Cardiac muscle cell (in vitro differentiated cells and primary cell): ENCODE measurements around the gene HOXA2. TPM values are rescaled to one million over a fixed set of nuclear protein-coding genes. Genes with fewer than 3 reads are reported as not detected.

Experiments
- DNase-seq, 2 donors: peaks; one replicate each; pipeline versions ENCODE4 v3.0.0 to v3.0.0-alpha.2; 2010 to 2017; ENCODE audit warnings: low read depth in 1 of 2, low spot score in 1 of 2
- H3K27ac ChIP-seq: fragments of 200-600 bp; sonication (generic); 2 replicates; pipeline ENCODE4 v1.5.1; 2016
- H3K27me3 ChIP-seq: fragments of 200-600 bp; sonication (generic); 2 replicates; pipeline ENCODE4 v1.6.0; 2016; ENCODE audit warnings: control low read depth
- H3K36me3 ChIP-seq: fragments of 200-600 bp; sonication (generic); 2 replicates; pipeline ENCODE4 v1.5.1; 2016; ENCODE audit warnings: control low read depth
- H3K4me1 ChIP-seq: fragments of 200-600 bp; sonication (generic); 2 replicates; pipeline ENCODE4 v1.8.1; 2017; ENCODE audit warnings: low read depth, mild to moderate bottlenecking, mixed run types
- H3K4me3 ChIP-seq: fragments of 200-600 bp; sonication (generic); 2 replicates; pipeline ENCODE4 v1.5.1; 2016; ENCODE audit warnings: mild to moderate bottlenecking
- H3K9me3 ChIP-seq: fragments of 200-600 bp; sonication (generic); 2 replicates; pipeline ENCODE4 v1.5.1; 2017; ENCODE audit warnings: low read depth, mild to moderate bottlenecking, control low read depth
- polyA plus RNA-seq: library from polyadenylated mRNA; unstranded; fragments of >200 nt; fragmentation: Nextera tagmentation; extraction: Ambion mirVana; gene quantifications from 2 replicates; pipeline ENCODE4 v1.2.1, GENCODE V29; 2016
- total RNA-seq: library from RNA; depleted of rRNA; stranded (reverse); fragments of >200 nt; gene quantifications from 2 replicates; pipeline ENCODE4 v1.2.3, GENCODE V29; 2016
- TF ChIP-seq, protein P1 (sequence below): IDR thresholded peaks from 2 replicates; pipeline ENCODE4 v1.5.1; 2012; ENCODE audit warnings: low read depth, mild to moderate bottlenecking, low read length

The HOXA2 gene
- total and polyA plus RNA-seq, 2 experiments from 2014 or later: 0.12 to 0.27 TPM

DNA sequence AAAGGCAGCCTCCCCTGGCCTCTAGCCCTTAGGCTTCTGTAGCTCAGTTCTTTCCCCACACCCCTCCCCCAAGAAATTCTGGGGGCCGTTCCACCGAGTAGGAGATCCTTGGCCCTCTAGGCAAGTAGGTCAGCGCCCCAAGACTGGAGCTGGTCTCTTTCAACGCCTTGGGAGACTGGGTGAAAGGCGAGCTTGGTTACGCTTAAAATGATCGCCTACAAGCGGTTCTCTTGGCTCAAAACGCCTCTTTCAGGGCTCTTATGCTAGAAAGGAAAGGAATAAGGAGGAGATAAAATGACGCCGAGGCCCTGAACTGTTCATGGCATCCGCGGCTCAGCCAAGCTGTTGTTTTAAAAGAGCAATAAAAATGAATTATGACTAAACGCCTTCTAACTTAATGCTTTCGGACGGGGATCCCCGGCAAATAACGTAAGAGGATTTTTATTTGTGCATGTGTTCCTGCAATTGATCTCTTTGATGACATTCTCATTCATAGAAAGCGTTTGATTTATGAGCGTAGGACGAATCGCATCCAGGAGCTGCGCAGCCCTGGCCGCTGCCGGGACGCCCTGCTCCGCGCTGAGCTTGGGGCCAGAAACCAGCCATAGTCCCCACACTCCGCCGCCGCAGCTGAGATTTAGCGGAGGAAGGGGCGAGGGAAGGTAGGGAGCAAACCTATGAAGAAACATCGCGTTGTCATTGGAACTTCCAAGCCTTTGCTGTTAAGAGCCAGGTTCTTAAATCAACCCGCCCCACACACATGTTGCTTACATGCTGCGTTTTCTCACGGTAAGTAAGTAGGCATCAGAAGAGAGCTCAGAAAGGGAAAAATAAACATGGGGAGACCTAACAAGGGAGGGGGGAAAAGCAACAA lies 3.7 kb downstream of the HOXA2 start:
- H3K36me3 ChIP-seq: no peaks in the 10 kb centered on the region
- H3K27ac ChIP-seq: no peak overlapping the region
- H3K27me3 ChIP-seq: peaks cover 100% of the 10 kb centered on the region
- H3K4me3 ChIP-seq: no peak overlapping the region
- H3K9me3 ChIP-seq: no peaks in the 10 kb centered on the region
- H3K4me1 ChIP-seq: no peaks in the 10 kb centered on the region
- TF ChIP-seq, protein P1, sequence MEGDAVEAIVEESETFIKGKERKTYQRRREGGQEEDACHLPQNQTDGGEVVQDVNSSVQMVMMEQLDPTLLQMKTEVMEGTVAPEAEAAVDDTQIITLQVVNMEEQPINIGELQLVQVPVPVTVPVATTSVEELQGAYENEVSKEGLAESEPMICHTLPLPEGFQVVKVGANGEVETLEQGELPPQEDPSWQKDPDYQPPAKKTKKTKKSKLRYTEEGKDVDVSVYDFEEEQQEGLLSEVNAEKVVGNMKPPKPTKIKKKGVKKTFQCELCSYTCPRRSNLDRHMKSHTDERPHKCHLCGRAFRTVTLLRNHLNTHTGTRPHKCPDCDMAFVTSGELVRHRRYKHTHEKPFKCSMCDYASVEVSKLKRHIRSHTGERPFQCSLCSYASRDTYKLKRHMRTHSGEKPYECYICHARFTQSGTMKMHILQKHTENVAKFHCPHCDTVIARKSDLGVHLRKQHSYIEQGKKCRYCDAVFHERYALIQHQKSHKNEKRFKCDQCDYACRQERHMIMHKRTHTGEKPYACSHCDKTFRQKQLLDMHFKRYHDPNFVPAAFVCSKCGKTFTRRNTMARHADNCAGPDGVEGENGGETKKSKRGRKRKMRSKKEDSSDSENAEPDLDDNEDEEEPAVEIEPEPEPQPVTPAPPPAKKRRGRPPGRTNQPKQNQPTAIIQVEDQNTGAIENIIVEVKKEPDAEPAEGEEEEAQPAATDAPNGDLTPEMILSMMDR: no peak
- no peak for DNase-seq

DNA sequence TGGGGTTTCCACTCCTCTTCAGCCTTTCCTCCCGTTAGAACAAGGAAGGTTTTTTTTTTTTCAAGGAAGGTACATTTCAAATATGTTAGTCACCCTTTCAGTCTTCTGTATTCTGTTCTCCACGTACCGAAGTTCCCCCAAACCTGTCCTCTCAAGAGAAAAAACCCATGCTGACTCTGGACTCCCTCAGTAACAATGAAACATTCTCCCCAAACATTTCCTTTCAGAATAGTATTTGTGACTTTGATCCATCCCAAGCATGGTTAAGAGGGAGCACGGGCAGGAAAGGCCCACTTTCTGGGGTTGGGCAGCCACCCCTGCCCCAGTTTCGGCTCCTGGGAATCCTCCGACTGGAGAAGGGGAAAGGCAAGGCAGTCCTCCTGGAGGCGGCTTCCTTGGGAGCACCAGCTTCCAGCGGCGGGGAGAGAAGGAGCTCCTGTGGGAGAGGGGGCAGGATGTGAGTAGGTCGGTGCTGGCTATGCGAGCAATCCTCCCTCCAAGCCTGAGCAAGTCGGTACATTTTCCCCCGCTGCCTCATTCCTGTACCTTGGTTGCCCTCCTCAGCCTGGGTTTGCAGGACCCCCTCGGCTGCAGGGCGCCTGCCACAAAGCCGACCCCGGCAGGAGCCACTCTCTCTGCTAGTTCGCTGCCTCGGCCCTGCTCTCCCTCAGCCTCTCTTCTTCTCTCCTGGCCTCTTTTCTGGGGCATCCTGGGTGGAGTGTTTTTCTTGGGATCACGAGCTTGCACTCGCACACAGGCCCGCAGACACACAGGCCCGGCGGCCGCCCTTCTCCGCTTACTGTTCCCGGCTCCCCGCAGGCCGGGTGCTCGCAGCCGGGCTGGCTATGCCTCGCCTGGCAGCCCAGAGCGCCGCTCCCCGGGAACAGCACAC lies 4.6 kb downstream of the HOXA2 start:
- H3K4me3 ChIP-seq: no peak overlapping the region
- TF ChIP-seq, protein P1: no peak
- H3K27ac ChIP-seq: no peak overlapping the region
- peak in 1 of 2 donors; percentile 42 for DNase-seq
- no peaks in the 10 kb centered on the region for H3K9me3 ChIP-seq
- peaks cover 100% of the 10 kb centered on the region for H3K27me3 ChIP-seq
- no peaks in the 10 kb centered on the region for H3K4me1 ChIP-seq
- no peaks in the 10 kb centered on the region for H3K36me3 ChIP-seq

DNA sequence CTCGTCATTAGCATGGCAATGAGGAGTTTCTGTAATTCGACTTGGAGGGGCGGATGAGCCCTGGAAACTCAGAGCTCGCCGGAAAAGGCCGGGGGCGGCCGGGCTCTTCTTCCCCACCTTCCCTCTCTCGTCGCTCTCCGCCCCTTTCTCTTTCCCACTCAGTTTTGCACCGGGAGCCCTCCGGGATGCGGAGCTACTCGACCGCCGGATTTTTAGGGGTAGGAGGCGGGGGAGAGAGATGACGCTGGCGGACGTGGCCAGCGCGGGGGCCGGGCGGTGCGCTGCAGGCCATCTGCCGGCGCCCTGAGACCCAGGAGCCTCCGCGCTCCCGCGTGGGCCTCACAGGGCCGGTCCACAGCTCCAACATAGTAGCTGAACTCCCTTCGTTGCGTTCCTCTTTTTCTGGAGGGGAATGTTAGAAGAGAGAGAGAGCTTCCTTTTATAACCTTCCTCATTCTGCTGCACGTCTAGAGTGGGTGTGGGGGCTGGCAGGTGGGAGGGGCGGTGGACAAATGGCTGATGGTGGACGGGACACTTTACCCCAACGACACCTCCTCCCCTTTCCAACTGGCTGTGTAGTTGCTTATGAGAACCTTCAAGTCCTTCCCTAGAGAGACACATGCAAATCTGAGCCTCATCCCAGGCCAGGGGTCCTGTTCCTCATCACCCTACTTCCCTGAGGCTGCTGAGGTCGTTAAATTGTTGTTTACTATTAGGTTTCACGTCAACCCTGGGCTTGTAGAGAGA lies 5.5 kb downstream of the HOXA2 start:
- H3K4me1 ChIP-seq: no peaks in the 10 kb centered on the region

DNA sequence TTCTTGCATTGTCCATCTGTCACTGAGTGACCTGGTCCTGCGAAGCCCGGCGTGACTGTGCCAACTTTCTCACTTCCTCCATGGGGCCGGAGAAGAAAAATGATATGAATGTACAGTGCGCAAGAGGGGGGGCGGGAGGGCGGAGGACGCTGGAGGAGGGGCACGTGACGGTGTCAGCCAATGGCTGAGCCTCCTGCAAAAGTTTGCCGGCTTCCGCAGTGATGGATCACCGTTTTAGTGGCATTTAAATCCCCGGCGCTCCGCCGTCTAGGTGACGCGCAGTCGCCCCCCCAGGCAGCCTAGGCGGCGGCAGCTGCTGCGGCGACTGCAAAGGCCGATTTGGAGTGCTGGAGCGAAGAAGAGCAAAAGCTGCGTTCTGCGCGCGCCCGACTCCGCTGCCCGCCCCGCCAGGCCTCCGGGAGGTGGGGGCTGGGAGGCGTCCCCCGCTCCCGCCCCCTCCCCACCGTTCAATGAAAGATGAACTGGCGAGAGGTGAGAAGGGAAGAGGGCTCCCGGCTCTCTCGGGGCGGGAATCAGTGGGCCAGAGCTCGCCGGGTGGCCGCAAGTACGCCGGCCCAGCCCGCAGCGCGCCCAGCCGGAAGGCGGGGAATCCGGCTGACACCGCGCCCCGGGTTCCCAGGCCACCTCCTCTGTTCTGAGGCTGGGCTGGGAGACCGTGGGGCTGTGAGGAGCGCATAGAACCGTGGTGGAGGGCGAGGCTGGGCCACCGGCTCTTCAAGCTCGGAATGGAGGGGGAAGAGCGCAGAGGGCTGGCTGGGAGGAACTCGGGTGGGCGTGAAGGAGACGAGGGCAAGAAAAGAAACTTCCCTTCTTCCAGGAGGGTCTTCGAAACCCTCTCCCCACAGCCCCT lies 6.4 kb downstream of the HOXA2 start, which contains the start of gene HOXA1:
HOXA1 (minus strand) TSS at position 104 of the 871 bp plus-strand sequence; CDS start at position 16, 88 bp downstream.
- Histone ChIP-seq H3K36me3 (no peaks in the 10 kb centered on the region), H3K27me3 (peaks cover 100% of the 10 kb centered on the region), H3K9me3 (no peaks in the 10 kb centered on the region), H3K4me3 (peak within 1 kb of the TSS; percentile 52), H3K4me1 (no peaks in the 10 kb centered on the region), H3K27ac (no peak within 1 kb of the TSS)
- TF ChIP-seq, protein P1: no peak
- peak; percentile 62 to 66 for DNase-seq

More for the DNA sequence above, 5.5 kb downstream of the HOXA2 start:
- no peaks in the 10 kb centered on the region for H3K9me3 ChIP-seq
- no peak overlapping the region for H3K27ac ChIP-seq
- TF ChIP-seq, protein P1: no peak
- peak overlapping the region; percentile 52 for H3K4me3 ChIP-seq
- DNase-seq: no peak
- peaks cover 100% of the 10 kb centered on the region for H3K27me3 ChIP-seq
- no peaks in the 10 kb centered on the region for H3K36me3 ChIP-seq
